ENCODE results near the gene PHC3. TPM values are rescaled to one million over a fixed set of nuclear protein-coding genes. Genes with fewer than 3 reads are reported as not detected.

PHC3 gene
- total and polyA plus RNA-seq, 2 of the 13 experiments (the other 11 are each of a cell fraction or from before 2014, with no cell fraction given) = 24.1 to 49.0 TPM

DNA sequence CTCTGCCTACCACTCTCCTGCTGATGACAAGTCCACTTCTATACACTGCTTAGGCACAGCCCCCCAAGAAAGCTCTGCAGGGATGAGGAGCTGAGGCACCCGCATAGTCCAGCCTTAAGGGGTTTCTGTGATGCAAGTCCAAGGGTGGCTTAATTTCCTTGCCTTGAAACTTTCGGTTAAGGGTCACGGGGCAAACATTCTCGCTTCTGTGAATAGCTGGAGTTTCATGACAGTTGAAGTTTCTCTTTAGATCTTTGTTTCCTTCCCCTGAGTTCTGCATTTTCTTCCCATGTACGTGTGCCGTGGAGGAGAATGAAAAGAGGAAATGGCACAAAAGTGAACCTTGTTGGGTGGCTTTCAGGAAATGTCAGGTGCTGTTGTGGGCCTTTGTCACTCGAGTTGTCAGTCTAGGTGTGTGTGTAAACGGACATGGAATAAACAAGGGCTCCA lies 136.7 kb downstream of the PHC3 start (continued):
- no peak for TF ChIP-seq ISX (CRISPR knock-in tag; conservative IDR thresholded peaks at IDR 0.05)
- no peak for TF ChIP-seq PHF5A (CRISPR knock-in tag; IDR thresholded peaks at IDR 0.05; ENCODE audit: low read depth, unreplicated experiment)

DNA sequence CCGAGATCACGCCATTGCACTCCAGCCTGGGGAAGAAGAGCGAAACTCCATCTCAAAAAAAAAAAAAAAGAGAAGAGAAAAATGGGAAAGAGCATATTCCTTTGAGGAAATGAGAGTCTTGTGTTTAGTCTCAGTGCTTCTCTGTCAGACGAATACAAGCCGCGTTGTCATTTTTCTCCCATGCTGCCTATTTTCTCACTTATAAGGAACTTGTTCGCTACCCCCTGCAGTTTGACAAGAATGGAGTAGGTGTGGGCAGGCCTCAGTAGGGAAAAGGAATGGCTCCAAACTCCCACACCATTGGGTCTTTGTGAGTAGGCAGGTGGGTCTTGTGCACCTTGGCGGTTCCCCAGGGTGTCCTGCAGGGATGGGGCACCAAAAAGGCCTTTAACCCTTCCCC lies 137.3 kb downstream of the PHC3 start:
- WGBS (ENCODE audit: low lambda C conversion rate) = 98% methylated on average over 7 of the region's 8 CpGs
- Histone ChIP-seq H4K20me1 (ENCODE audit: insufficient read depth, low read length) (no peaks in the 10 kb centered on the region), H3K79me2 (ENCODE audit: insufficient read depth, low read length) (peaks cover 3% of the 10 kb centered on the region), H3K4me1 (ENCODE audit: insufficient read depth, low read length) (peaks cover 19% of the 10 kb centered on the region), H3K36me3 (replicated peaks in 1 of 2; ENCODE audit: control insufficient read depth in 1 of 2, insufficient read depth in 2 of 2, low read length in 2 of 2) (peaks cover 0 to 3% of the 10 kb centered on the region in 2 experiments; a peak in 1 of 5 replicates), H3K27ac (ENCODE audit: extremely low read length, insufficient read depth, low read length) (no peak overlapping the region), H3K9ac (ENCODE audit: insufficient read depth, low read depth, low read length) (no peak overlapping the region), H3K9me3 (ENCODE audit: low read length) (no peaks in the 10 kb centered on the region), H3K27me3 (ENCODE audit: control insufficient read depth in 1 of 2, insufficient read depth in 2 of 2, low read length in 2 of 2) (no peaks in the 10 kb centered on the region), H3K4me2 (ENCODE audit: low read depth, low read length) (no peak overlapping the region), H3K4me3 (replicated peaks in 1 of 3; ENCODE audit: insufficient read depth in 1 of 3, low read depth in 2 of 3, low read length in 3 of 3) (no peak overlapping the region), H2AFZ (ENCODE audit: low read length) (no peak overlapping the region)
- TF ChIP-seq TMF1 (CRISPR knock-in tag; IDR thresholded peaks at IDR 0.05; ENCODE audit: low read depth) (no peak), ATF7 (IDR thresholded peaks at IDR 0.05) (no peak), ATF7 (CRISPR knock-in tag; IDR thresholded peaks at IDR 0.05) (no peak), RNF2 (conservative IDR thresholded peaks at IDR 0.05; ENCODE audit: low read depth) (no peak), SRSF9 (IDR thresholded peaks at IDR 0.05; ENCODE audit: borderline replicate concordance, insufficient read depth, low read depth, low read length, poor library complexity, severe bottlenecking) (no peak), ONECUT2 (CRISPR knock-in tag; IDR thresholded peaks at IDR 0.05) (no peak), ZNF142 (CRISPR knock-in tag; IDR thresholded peaks at IDR 0.05) (no peak), ZFP62 (CRISPR knock-in tag; IDR thresholded peaks at IDR 0.05) (no peak), ZNF354B (CRISPR knock-in tag; IDR thresholded peaks at IDR 0.05) (no peak), IRX3 (CRISPR knock-in tag; IDR thresholded peaks at IDR 0.05; ENCODE audit: borderline replicate concordance, low read depth) (no peak), CERS6 (CRISPR knock-in tag; IDR thresholded peaks at IDR 0.05) (no peak), ZNF781 (CRISPR knock-in tag; IDR thresholded peaks at IDR 0.05; ENCODE audit: borderline replicate concordance, not compliant biosample characterization) (no peak)
- no TSS peak for BruUV-seq (replicated peaks)
- no peak for ATAC-seq
- intact Hi-C loops (cut with micrococcal nuclease; ENCODE audit: unreplicated experiment) = no loop called here
- no peak for FAIRE-seq
- DNase-seq (ENCODE audit: low spot score) = no peak
- CTCF ChIA-PET (ENCODE audit: low intra/inter-chr PET ratio, low total read pairs) = no interaction called here
- POLR2A ChIA-PET = interaction anchor here (1.0 kb wide), 1 partner anchor 33 kb away, joined by 6 read pairs; no protein-coding TSS in a partner anchor
- in situ Hi-C loops (cut with HindIII; ENCODE audit: extremely low pct_ligation_motif_present, low pct_unique_long_range_greater_than_20kb) = no loop called here
